ENCODE results near the gene HSDL1.
"Not testable (repeated sequence)": the region's sequence is repeated elsewhere in the genome, so short reads cannot be mapped to it uniquely, and the experiment has no call there.

Gene HSDL1

GRCh38 chr16:84138824-84139627 is 6.0 kb downstream of the HSDL1 start:
- DNase-seq (ENCODE audit: low spot score), result peak; percentile 56

GRCh38 chr16:84138500-84138823 is 6.5 kb downstream of the HSDL1 start:
- DNase-seq (ENCODE audit: low spot score), result no peak

- no peak for DNase-seq (ENCODE audit: low spot score)
These were observed 7.1 kb downstream of the HSDL1 start for GRCh38 chr16:84137769-84138357.

- no peak for DNase-seq (ENCODE audit: low spot score)
These were observed 7.7 kb downstream of the HSDL1 start for GRCh38 chr16:84137287-84137686.

GRCh38 chr16:84136331-84137125 is 8.4 kb downstream of the HSDL1 start:
- no peak for DNase-seq (ENCODE audit: low spot score)

GRCh38 chr16:84132527-84133285 is 12.3 kb downstream of the HSDL1 start:
- no peak for DNase-seq (ENCODE audit: low spot score)

GRCh38 chr16:84131117-84131516 is 13.9 kb downstream of the HSDL1 start:
- DNase-seq (ENCODE audit: low spot score), result no peak

- DNase-seq (ENCODE audit: low spot score), result no peak
These were observed 20.5 kb downstream of the HSDL1 start for GRCh38 chr16:84124257-84125073.

- no peak for DNase-seq (ENCODE audit: low spot score)
These were observed 24.0 kb downstream of the HSDL1 start for GRCh38 chr16:84121007-84121406.

GRCh38 chr16:84120023-84120422 is 25.0 kb downstream of the HSDL1 start:
- DNase-seq (ENCODE audit: low spot score), result no peak

- DNase-seq (ENCODE audit: low spot score), result no peak
These were observed 25.6 kb downstream of the HSDL1 start for GRCh38 chr16:84119368-84119767.

GRCh38 chr16:84118315-84118714 is 26.7 kb downstream of the HSDL1 start:
- not testable (repeated sequence) for DNase-seq (ENCODE audit: low spot score)

- peak; percentile 50 for DNase-seq (ENCODE audit: low spot score)
These were observed 27.5 kb downstream of the HSDL1 start for GRCh38 chr16:84117494-84117843.

- peak; percentile 98 for DNase-seq (ENCODE audit: low spot score)
These were observed 28.1 kb downstream of the HSDL1 start, which contains the start of gene MBTPS1 for GRCh38 chr16:84116720-84117493. Gene MBTPS1, minus strand, starts transcription at chr16:84116942. Its CDS starts 15,159 bp downstream, at chr16:84101783.

GRCh38 chr16:84115919-84116719 is 28.9 kb downstream of the HSDL1 start:
- no peak for DNase-seq (ENCODE audit: low spot score)

- DNase-seq (ENCODE audit: low spot score), result not testable (repeated sequence)
These were observed 33.0 kb downstream of the HSDL1 start for GRCh38 chr16:84111949-84112348.

GRCh38 chr16:84111525-84111924 is 33.5 kb downstream of the HSDL1 start:
- DNase-seq (ENCODE audit: low spot score), result no peak

GRCh38 chr16:84110527-84110926 is 34.5 kb downstream of the HSDL1 start:
- no peak for DNase-seq (ENCODE audit: low spot score)

GRCh38 chr16:84109598-84110335 is 35.2 kb downstream of the HSDL1 start:
- no peak for DNase-seq (ENCODE audit: low spot score)

All from iPS-NIHi11 (cell line).